Mammary epithelial cell (primary cell): ENCODE measurements around the gene ADI1.

Source experiments
- CTCF ChIP-seq, 2 donors: IDR thresholded peaks in 1 of 2; conservative IDR thresholded peaks in 1 of 2; 2 replicates each; pipeline ENCODE4 v1.5.1; 2011 to 2012; ENCODE audit warnings: inconsistent platforms in 2 of 2, low read length in 2 of 2, mild to moderate bottlenecking in 2 of 2, control low read depth in 1 of 2, low read depth in 1 of 2; ENCODE audit not compliant: insufficient read depth in 1 of 2; ENCODE audit errors: extremely low read depth in 1 of 2
- EZH2 ChIP-seq: IDR thresholded peaks from 2 replicates; pipeline ENCODE4 v1.6.1; 2012; ENCODE audit warnings: low read length, inconsistent platforms, borderline replicate concordance

DNA sequence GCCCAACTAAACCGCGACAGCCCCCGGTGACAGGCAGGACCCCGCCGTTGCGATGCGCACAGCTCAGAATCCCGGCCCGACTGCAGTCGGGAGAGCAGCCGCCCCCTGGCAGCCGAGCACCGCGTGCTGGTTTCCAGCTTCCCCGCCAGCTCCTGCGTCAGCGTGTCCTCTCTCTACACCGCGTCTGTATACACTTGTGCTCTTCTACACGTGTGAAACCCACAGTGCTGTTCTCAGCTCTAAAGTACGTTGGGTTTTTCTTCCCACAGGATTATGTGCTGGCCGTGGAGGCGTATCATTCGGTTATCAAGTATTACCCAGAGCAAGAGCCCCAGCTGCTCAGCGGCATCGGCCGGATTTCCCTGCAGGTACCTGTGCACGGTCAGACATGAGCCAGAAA lies 54.0 kb downstream of the ADI1 start:
- TF ChIP-seq EZH2 (no peak), CTCF (conservative IDR thresholded peaks at IDR 0.05 in 1 of 2, IDR thresholded peaks at IDR 0.05 in 1 of 2; ENCODE audit: extremely low read depth in 1 of 2, insufficient read depth in 1 of 2, low read depth in 1 of 2, low read length in 2 of 2) (no peak)
